ENCODE results near the gene LRP6. TPM values are rescaled to one million over a fixed set of nuclear protein-coding genes. Genes with fewer than 3 reads are reported as not detected.
A peak's percentile ranks its signal among the peaks of the same experiment; 100 is the strongest.

LRP6 gene
- total RNA-seq, 8 experiments from 2014 or later: 16.9 to 45.1 (median 39.1) TPM

GRCh38 chr12:12221560-12221959 lies 45.3 kb downstream of the LRP6 start:
- ATAC-seq (replicated peaks in 6 of 8): peak in 2 of 8 experiments; percentile 19 to 50
- in situ Hi-C loops (cut with MboI; ENCODE audit: low pct_unique_long_range_greater_than_20kb in 2 of 9, low sequenced_read_pairs in 9 of 9, unreplicated experiment in 9 of 9): no loop called here
- 8 to 100% (median 66%) methylated on average over 1 to 2 of the region's 2 CpGs; no CpG with 5 or more reads in 2 of the 10 experiments for WGBS, 10 experiments
- no peak overlapping the region for H3K4me3 ChIP-seq
- no peak overlapping the region for H3K27ac ChIP-seq
- H3K4me1 ChIP-seq (replicated peaks in 1 of 2): peaks cover 8 to 20% of the 10 kb centered on the region in 2 donors

- Histone ChIP-seq H3K27ac (no peak overlapping the region), H3K4me3 (no peak overlapping the region), H3K4me1 (replicated peaks in 1 of 2) (peaks cover 10 to 33% of the 10 kb centered on the region in 2 donors)
- WGBS, 10 experiments: 64 to 100% (median 90%) methylated on average over 1 to 7 of the region's 9 CpGs; no CpG with 5 or more reads in 3 of the 10 experiments
- in situ Hi-C loops (cut with MboI; ENCODE audit: low pct_unique_long_range_greater_than_20kb in 2 of 9, low sequenced_read_pairs in 9 of 9, unreplicated experiment in 9 of 9): no loop called here
- ATAC-seq (replicated peaks in 6 of 8): no peak
These were observed 47.2 kb downstream of the LRP6 start for GRCh38 chr12:12219664-12220063.

GRCh38 chr12:12217018-12217359 lies 49.9 kb downstream of the LRP6 start:
- in situ Hi-C loops (cut with MboI; ENCODE audit: low pct_unique_long_range_greater_than_20kb in 2 of 9, low sequenced_read_pairs in 9 of 9, unreplicated experiment in 9 of 9): no loop called here
- no peak for ATAC-seq (replicated peaks in 6 of 8)
- Histone ChIP-seq H3K4me1 (replicated peaks in 1 of 2) (peaks cover 10 to 33% of the 10 kb centered on the region in 2 donors), H3K4me3 (no peak overlapping the region), H3K27ac (no peak overlapping the region)
- 81 to 100% (median 89%) methylated on average over 1 to 5 of the region's 5 CpGs; no CpG with 5 or more reads in 4 of the 10 experiments for WGBS, 10 experiments

GRCh38 chr12:12216349-12217017 lies 50.4 kb downstream of the LRP6 start:
- peak overlapping the region in 1 of 2 donors; percentile 30 for H3K27ac ChIP-seq
- no peak overlapping the region for H3K4me3 ChIP-seq
- in situ Hi-C loops (cut with MboI; ENCODE audit: low pct_unique_long_range_greater_than_20kb in 2 of 9, low sequenced_read_pairs in 9 of 9, unreplicated experiment in 9 of 9): no loop called here
- WGBS, 10 experiments: 22 to 100% (median 67%) methylated on average over 1 to 3 of the region's 3 CpGs; no CpG with 5 or more reads in 2 of the 10 experiments
- peaks cover 6 to 32% of the 10 kb centered on the region in 2 donors for H3K4me1 ChIP-seq (replicated peaks in 1 of 2)
- no peak for ATAC-seq (replicated peaks in 6 of 8)

- H3K4me1 ChIP-seq (replicated peaks in 1 of 2): peaks cover 2 to 23% of the 10 kb centered on the region in 2 donors
- in situ Hi-C loops (cut with MboI; ENCODE audit: low pct_unique_long_range_greater_than_20kb in 2 of 9, low sequenced_read_pairs in 9 of 9, unreplicated experiment in 9 of 9): no loop called here
- 0 to 100% (median 50%) methylated on average over 1 to 3 of the region's 3 CpGs; no CpG with 5 or more reads in 1 of the 10 experiments for WGBS, 10 experiments
- no peak overlapping the region for H3K4me3 ChIP-seq
- peak in 5 of 8 experiments; percentile 39 to 99 (median 47) for ATAC-seq (replicated peaks in 6 of 8)
- H3K27ac ChIP-seq: no peak overlapping the region
These were observed 52.2 kb downstream of the LRP6 start for GRCh38 chr12:12214635-12215131.

- H3K4me1 ChIP-seq (replicated peaks in 1 of 2): peaks cover 2 to 21% of the 10 kb centered on the region in 2 donors
- in situ Hi-C loops (cut with MboI; ENCODE audit: low pct_unique_long_range_greater_than_20kb in 2 of 9, low sequenced_read_pairs in 9 of 9, unreplicated experiment in 9 of 9): no loop called here
- H3K4me3 ChIP-seq: no peak overlapping the region
- H3K27ac ChIP-seq: no peak overlapping the region
- no peak for ATAC-seq (replicated peaks in 6 of 8)
These were observed 52.6 kb downstream of the LRP6 start for GRCh38 chr12:12214201-12214600.

GRCh38 chr12:12212769-12213168 lies 54.1 kb downstream of the LRP6 start:
- 80 to 100% (median 100%) methylated on average over 1 of the region's 1 CpG; no CpG with 5 or more reads in 5 of the 10 experiments for WGBS, 10 experiments
- ATAC-seq (replicated peaks in 6 of 8): no peak
- peaks cover 2 to 21% of the 10 kb centered on the region in 2 donors for H3K4me1 ChIP-seq (replicated peaks in 1 of 2)
- no peak overlapping the region for H3K4me3 ChIP-seq
- in situ Hi-C loops (cut with MboI; ENCODE audit: low pct_unique_long_range_greater_than_20kb in 2 of 9, low sequenced_read_pairs in 9 of 9, unreplicated experiment in 9 of 9): no loop called here
- no peak overlapping the region for H3K27ac ChIP-seq

- in situ Hi-C loops (cut with MboI; ENCODE audit: low pct_unique_long_range_greater_than_20kb in 2 of 9, low sequenced_read_pairs in 9 of 9, unreplicated experiment in 9 of 9): no loop called here
- peaks cover 2 to 11% of the 10 kb centered on the region in 2 donors for H3K4me1 ChIP-seq (replicated peaks in 1 of 2)
- H3K4me3 ChIP-seq: no peak overlapping the region
- 80 to 100% (median 98%) methylated on average over 1 to 4 of the region's 5 CpGs; no CpG with 5 or more reads in 1 of the 10 experiments for WGBS, 10 experiments
- no peak for ATAC-seq (replicated peaks in 6 of 8)
- no peak overlapping the region for H3K27ac ChIP-seq
These were observed 55.9 kb downstream of the LRP6 start for GRCh38 chr12:12210983-12211382.

GRCh38 chr12:12210416-12210815 lies 56.4 kb downstream of the LRP6 start:
- Histone ChIP-seq H3K4me1 (replicated peaks in 1 of 2) (peaks cover 2 to 8% of the 10 kb centered on the region in 2 donors), H3K4me3 (no peak overlapping the region), H3K27ac (no peak overlapping the region)
- no peak for ATAC-seq (replicated peaks in 6 of 8)
- in situ Hi-C loops (cut with MboI; ENCODE audit: low pct_unique_long_range_greater_than_20kb in 2 of 9, low sequenced_read_pairs in 9 of 9, unreplicated experiment in 9 of 9): no loop called here
- WGBS, 10 experiments: 80 to 100% (median 91%) methylated on average over 1 of the region's 1 CpG; no CpG with 5 or more reads in 1 of the 10 experiments

- no peak overlapping the region for H3K4me3 ChIP-seq
- H3K4me1 ChIP-seq (replicated peaks in 1 of 2): peaks cover under 1% of the 10 kb centered on the region in 2 donors
- 89 to 100% (median 97%) methylated on average over 1 to 3 of the region's 3 CpGs for WGBS, 10 experiments
- H3K27ac ChIP-seq: no peak overlapping the region
- ATAC-seq (replicated peaks in 6 of 8): no peak
- in situ Hi-C loops (cut with MboI; ENCODE audit: low pct_unique_long_range_greater_than_20kb in 2 of 9, low sequenced_read_pairs in 9 of 9, unreplicated experiment in 9 of 9): no loop called here
These were observed 57.2 kb downstream of the LRP6 start for GRCh38 chr12:12209675-12210074.

- WGBS, 10 experiments: 60 to 100% (median 97%) methylated on average over 1 to 3 of the region's 3 CpGs
- Histone ChIP-seq H3K4me3 (no peak overlapping the region), H3K27ac (no peak overlapping the region), H3K4me1 (replicated peaks in 1 of 2) (no peaks in the 10 kb centered on the region)
- in situ Hi-C loops (cut with MboI; ENCODE audit: low pct_unique_long_range_greater_than_20kb in 2 of 9, low sequenced_read_pairs in 9 of 9, unreplicated experiment in 9 of 9): no loop called here
- no peak for ATAC-seq (replicated peaks in 6 of 8)
These were observed 57.8 kb downstream of the LRP6 start for GRCh38 chr12:12209043-12209442.

GRCh38 chr12:12207746-12208145 lies 59.1 kb downstream of the LRP6 start:
- Histone ChIP-seq H3K4me1 (replicated peaks in 1 of 2) (no peaks in the 10 kb centered on the region), H3K4me3 (no peak overlapping the region), H3K27ac (no peak overlapping the region)
- in situ Hi-C loops (cut with MboI; ENCODE audit: low pct_unique_long_range_greater_than_20kb in 2 of 9, low sequenced_read_pairs in 9 of 9, unreplicated experiment in 9 of 9): no loop called here
- 46 to 100% (median 100%) methylated on average over 1 of the region's 1 CpG; no CpG with 5 or more reads in 3 of the 10 experiments for WGBS, 10 experiments
- ATAC-seq (replicated peaks in 6 of 8): no peak

GRCh38 chr12:12206776-12207388 lies 60.0 kb downstream of the LRP6 start:
- no peak for ATAC-seq (replicated peaks in 6 of 8)

More at GRCh38 chr12:12206776-12207388, 60.0 kb downstream of the LRP6 start:
- Histone ChIP-seq H3K4me3 (no peak overlapping the region), H3K27ac (no peak overlapping the region), H3K4me1 (replicated peaks in 1 of 2) (no peaks in the 10 kb centered on the region)
- 81 to 100% (median 95%) methylated on average over 1 to 5 of the region's 5 CpGs for WGBS, 10 experiments
- in situ Hi-C loops (cut with MboI; ENCODE audit: low pct_unique_long_range_greater_than_20kb in 2 of 9, low sequenced_read_pairs in 9 of 9, unreplicated experiment in 9 of 9): no loop called here
